HG03064 (cell line): ENCODE results near the gene ZNF638.

Source experiments
- ATAC-seq: cut with Tn5 transposase; IDR thresholded peaks from one replicate; pipeline ENCODE4 v1.9.1; 2021; ENCODE audit warnings: low read depth; ENCODE audit not compliant: unreplicated experiment

Gene ZNF638

DNA sequence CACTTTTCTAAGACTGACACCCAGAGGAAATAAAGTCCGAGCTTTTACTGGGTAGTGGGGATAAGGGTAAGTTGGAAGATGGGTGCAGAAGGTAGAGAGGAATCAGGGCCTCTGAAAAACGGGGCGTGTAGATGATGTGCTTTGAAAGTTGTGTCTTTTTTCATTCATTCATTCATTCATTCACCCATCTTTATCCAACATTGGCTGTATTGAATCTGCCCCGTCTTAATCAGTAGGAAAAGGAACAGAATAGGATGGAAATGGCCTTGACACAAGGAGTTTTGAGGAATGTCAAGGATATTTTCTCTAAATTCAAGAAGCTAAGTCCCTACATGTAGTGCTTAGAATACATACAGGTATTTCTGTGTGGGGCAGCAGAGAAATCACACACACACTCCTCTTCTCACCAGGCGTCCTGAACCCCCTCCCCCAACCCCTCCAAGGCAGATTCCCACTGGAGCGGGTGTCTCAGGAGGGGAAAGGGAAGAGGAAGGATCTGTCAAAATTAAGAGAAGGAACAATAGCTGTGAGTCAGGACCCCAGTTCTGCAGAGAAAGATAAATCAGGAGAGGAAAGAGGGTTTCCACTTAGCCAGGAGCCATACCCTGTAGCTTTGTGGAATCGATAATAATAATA, 135.7 kb downstream of the ZNF638 start:
- no peak for ATAC-seq

GRCh38 chr2:71468279-71469015, 136.9 kb downstream of the ZNF638 start:
- no peak for ATAC-seq

- ATAC-seq: no peak
Observed at GRCh38 chr2:71469403-71470398, 138.1 kb downstream of the ZNF638 start.

DNA sequence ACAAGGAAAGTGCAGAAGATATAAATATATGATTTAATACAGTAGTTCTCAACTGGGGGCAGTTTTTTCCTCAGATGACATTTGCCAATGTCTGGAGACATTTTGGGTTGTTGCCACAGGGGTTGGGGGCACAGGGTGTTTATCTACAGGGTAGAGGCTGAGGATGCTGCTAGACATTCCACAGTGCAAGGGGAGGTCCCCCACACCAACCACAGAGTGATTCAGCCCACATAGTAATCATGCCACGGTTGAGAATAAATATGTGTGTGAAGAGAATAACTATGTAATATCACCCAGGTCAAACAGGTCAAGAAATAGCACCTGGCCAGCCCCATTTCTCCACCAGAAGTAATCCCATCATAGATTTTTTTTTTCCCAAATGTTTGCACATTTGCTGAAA, 139.7 kb downstream of the ZNF638 start:
- no peak for ATAC-seq

DNA sequence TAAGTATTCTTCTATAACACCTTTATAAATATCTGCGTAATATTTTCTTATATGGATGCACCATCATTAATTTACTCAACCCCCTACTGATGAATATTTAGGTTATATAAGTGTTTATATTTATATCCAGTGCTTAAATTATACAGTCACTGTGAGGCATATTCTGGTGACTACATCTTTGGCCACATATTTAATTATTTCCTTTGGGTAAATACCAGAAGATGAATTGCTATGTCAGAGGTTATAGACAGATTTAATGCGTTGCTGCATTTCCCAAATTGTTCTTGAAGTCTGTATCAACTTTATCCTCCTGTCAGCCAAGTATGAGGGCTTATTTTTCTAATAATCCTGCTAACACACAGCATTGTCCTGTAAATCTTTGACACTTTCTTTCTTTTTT, 140.4 kb downstream of the ZNF638 start:
- no peak for ATAC-seq

DNA sequence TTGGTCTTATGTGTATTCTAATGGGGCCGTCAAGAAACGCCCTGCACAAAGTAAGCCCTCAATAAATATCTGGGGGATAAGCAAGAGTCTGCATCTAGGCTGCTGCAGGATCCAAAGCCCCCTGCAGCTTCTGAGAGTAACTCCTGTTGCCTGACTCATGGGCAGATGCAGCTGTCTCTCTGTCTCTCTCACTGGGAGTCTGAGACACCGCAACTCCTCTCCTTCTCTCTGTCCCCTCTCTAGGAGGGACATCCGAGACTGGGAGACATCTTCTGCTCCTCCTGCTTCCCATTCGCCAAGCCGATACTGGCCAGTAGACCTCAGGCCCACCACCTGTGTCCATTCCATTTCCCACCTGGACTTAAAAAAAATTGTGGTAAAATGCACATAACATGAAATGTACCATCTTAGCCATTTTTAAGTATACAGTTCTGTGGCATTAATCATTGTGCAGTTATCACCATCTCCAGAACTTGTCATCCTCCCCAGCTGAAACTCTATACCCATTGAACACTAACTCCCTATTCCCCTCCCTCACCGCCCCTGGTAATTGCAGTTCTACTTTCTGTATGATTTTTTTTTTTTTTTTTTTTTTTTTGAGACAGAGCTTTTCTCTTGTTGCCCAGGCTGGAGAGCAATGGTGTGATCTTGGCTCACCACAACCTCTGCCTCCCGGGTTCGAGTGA, 141.9 kb downstream of the ZNF638 start:
- no peak for ATAC-seq

- ATAC-seq: no peak
Observed at GRCh38 chr2:71474116-71474743, 142.6 kb downstream of the ZNF638 start.

- ATAC-seq: no peak
Observed at GRCh38 chr2:71474744-71475397, 143.3 kb downstream of the ZNF638 start.

- no peak for ATAC-seq
Observed at GRCh38 chr2:71476495-71476894, 144.9 kb downstream of the ZNF638 start.

DNA sequence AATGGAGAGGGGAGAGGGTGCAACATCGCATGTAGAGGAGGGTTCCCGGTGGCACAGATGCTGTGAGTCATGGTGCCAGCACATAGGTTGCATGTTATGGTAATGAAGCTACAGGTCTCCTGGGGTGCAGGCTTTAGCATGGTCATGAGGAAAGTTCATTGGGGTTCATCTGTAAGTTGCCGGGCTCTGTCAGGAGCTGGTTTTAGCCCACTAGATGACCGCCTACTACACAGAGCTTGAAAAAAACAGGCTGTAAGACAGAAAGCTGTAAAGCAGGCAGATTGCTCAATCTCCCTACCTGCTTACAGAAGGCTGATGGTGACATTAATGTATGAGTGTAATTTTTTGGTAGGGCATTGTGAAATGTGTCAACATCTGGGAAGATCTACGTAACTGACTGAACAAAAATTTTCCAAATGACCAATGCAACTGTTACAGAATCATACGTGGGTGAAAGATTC, 145.7 kb downstream of the ZNF638 start:
- no peak for ATAC-seq

DNA sequence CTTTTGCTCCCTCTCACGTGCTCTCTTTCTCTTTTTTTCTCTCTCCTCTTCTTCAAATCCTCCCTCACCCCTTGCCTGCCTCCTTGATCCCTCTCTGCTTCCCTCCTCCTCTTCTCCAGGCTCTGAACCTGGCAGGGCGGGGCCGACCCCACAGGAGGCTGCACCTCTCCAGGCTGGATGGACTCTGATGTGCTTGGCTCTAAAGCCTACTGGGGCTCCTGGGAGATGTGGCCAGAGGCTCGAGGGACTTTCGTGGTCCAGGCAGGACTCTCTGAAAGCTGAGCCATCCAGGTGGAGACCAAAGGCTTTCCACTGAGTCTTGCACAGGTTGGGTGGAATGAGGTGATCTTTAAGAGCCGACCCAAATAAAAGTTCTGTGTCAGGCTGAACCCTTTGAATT, 147.2 kb downstream of the ZNF638 start:
- no peak for ATAC-seq

- no peak for ATAC-seq
Observed at GRCh38 chr2:71479261-71479660, 147.7 kb downstream of the ZNF638 start.

GRCh38 chr2:71481111-71481510, 149.5 kb downstream of the ZNF638 start:
- ATAC-seq: no peak

DNA sequence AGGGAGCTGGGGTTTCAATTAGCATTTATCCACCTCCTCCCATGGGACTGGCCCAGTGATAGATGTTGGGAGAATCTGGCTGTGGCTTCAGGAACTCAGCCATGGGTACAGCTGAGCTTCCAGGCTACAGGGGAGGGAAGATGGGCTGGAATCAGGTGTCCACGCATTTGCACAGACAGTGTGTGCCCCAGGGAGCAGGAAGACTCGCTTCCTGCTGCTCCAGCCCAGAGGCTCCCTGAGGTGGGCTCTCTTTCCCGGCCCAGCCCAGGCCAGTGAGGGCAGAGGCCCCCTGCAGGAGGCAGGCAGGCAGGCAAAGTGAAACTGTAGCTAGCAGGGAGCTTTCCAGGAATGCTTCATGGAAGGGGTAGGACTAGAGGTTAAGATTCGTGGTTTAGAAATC, 150.5 kb downstream of the ZNF638 start:
- ATAC-seq: no peak

GRCh38 chr2:71483246-71483645, 151.7 kb downstream of the ZNF638 start:
- no peak for ATAC-seq

- no peak for ATAC-seq
Observed at GRCh38 chr2:71484354-71484753, 152.8 kb downstream of the ZNF638 start.
